GM21737 (cell line): Measurements from ENCODE around the gene TMEM106C.

ENCODE experiments used
- ATAC-seq: cut with Tn5 transposase; IDR thresholded peaks from one replicate; pipeline ENCODE4 v1.9.1; 2021; ENCODE audit warnings: mild to moderate bottlenecking, moderate library complexity; ENCODE audit not compliant: unreplicated experiment

The TMEM106C gene

DNA sequence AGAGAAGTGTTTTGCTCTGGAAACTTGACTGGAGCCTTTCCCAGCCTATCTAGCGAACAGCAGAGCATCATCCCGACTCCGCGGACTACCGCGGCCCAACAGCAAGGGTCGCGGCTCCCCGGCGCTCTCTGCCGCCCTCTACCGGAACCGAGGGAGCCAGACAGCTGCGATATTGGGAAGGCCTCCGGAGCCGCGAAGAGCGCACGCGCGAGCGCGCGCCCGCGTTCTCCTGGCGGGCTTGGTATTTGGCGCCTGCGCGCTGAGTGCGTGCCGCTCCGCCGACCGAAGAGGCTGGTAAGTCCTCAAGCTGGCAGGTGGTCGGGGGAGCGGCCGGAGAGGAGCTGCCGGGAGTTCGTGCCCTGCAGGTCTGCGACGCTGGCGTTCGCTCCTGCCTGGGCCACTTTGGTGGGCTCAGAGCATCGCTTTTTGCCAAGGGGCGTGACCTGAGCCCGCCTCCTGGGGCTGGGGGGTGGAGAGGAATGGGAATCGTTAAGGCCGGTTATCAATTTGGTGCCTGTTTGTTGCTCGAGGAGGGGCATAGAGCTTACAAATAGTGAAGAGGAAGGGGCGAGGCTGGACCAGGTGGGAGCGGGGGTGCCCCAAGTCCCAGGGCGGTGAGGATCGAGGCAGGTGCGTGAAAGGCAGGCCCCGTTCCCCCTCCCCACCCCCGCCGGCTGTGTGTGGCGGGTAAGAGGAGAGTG is at the start of gene TMEM106C:
TMEM106C (plus strand) TSS at position 257 of the 701 bp plus-strand sequence. CDS start 641 bp downstream, outside the sequence.
- ATAC-seq = peak; percentile 92

DNA sequence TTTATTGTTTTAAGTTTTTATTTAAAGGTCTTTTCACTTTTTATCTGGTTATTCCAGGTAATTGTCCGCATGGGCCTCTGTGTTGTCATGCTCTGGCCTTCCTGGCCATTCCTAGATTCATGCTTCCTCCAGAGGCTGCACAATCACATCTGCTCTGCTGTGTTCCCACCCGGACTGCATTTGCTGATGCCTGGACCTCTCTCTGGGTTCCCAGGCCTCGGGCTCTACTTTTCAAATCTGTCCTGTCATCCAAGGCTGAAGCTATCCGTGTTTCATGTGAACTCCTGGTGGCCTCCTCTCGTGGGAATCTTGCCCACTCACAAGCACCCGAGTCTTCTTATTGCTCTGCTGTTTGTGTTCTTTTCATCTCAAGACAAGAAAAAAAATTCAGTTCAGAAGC is 42.5 kb upstream of the TMEM106C start:
- ATAC-seq = no peak

DNA sequence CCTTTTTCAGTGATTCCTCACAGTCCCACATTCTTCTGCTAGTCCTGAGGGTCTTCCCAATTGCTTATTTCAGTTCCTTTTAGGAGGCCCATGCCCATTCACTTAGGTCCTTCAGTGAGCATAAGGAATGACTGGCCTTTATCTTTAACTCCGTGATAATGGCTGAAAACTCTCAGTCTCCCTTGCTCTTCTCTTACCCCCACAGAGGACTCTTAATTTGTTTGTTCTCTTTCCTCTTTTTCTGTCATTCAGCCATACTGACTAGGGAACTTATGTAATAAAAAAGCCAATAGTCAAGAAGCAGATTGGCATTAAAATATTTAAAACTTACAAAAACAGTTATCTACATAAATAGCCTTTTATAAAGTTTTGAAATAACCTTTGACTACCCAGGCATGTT is 41.5 kb upstream of the TMEM106C start:
- ATAC-seq = no peak

GRCh38 chr12:47927346-47927745 is 36.0 kb upstream of the TMEM106C start:
- no peak for ATAC-seq

GRCh38 chr12:47930634-47931033 is 32.8 kb upstream of the TMEM106C start:
- no peak for ATAC-seq

- no peak for ATAC-seq
Observed at GRCh38 chr12:47931187-47931586, 32.2 kb upstream of the TMEM106C start.

GRCh38 chr12:47935184-47935583 is 28.2 kb upstream of the TMEM106C start:
- no peak for ATAC-seq

GRCh38 chr12:47938093-47938492 is 25.3 kb upstream of the TMEM106C start:
- no peak for ATAC-seq

DNA sequence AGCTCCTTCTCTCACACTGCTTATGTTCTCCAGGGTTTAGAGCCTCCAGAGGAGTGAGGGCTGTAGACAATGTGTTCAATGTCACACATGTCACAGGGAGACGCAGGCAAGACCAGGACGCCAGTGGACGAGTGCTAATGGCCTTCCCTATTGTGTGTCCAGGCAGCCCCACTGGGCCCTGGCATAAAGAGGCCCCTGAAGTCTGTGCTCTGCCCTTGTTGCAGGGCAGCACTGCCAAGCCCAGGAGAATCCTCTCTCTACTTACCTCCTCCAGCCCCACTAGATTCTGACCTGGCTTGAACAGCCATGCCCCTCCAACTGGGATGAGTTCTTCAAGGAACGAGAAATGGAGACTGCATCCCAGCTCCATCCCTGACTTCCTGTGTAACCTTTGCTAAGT is 24.8 kb upstream of the TMEM106C start:
- no peak for ATAC-seq

DNA sequence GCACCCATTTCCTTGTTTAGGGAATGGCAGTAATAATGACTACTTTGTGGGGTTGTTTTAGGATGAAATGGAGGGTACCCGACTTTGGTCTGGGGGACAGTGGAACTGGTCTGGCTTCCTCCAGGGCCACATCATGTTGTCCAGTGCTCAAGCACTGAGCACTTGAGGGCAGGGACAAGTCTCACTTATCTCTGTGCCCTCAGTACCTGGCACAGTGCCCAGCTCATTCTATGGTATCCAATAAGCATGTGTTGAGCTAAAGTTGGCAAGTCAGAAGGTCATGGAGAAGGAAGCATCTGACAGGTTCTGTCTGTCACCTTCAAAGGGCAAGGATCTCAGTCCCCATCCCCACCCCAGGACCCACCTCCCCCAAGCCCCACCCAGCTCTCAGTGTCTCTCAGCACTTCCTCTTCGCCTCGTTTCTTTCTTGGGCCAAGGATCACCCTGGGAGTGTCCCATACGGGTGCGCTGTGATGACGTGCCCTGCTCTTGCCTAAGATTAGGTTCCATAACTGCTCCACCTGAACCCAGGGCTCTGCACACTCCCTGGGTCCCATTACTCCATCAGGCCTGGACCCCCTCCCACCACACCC is 24.3 kb upstream of the TMEM106C start:
- ATAC-seq = no peak

- no peak for ATAC-seq
Observed at GRCh38 chr12:47940773-47941474, 22.5 kb upstream of the TMEM106C start.

- ATAC-seq = no peak
Observed at GRCh38 chr12:47941475-47941780, 22.0 kb upstream of the TMEM106C start.

DNA sequence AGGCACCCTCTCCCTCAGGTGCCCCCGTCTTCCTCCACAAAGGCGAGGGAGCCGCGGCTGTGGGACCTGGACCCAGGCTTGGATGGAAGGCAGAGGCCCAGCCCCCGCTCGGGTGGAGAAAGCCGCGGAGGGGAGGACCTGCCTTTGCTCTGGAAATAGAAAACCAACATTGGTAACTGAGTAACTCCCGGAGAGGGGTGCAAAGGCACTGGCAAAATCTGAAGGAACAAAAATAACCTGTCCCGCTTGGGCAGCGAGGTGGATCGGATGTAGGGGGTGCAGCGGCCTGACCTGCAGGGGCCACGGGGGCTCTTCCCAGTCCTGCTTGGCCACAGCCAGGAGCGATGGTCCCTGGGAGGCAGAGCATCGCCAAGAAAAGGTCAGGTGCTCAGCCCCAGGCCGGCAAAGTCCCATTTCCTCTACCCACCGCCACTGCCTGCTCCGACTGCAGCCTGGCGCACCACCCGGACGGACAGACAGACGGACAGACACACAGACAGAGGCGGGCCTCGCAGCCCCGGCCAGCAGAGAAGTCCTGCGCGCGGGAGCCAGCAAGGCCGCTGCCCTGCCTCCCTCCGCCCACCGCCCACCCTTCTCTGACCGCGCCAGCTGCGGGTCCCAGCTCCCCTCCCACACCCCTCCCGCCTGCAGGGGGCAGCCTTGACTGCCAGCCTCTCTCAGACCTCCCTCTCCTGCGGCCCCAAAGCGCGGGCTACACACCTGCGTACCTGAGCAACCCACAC is 21.4 kb upstream of the TMEM106C start:
- no peak for ATAC-seq

- ATAC-seq = no peak
Observed at GRCh38 chr12:47942614-47943225, 20.7 kb upstream of the TMEM106C start.

- no peak for ATAC-seq
Observed at GRCh38 chr12:47943623-47944340, 19.6 kb upstream of the TMEM106C start.

GRCh38 chr12:47944685-47945340 is 18.6 kb upstream of the TMEM106C start:
- no peak for ATAC-seq

DNA sequence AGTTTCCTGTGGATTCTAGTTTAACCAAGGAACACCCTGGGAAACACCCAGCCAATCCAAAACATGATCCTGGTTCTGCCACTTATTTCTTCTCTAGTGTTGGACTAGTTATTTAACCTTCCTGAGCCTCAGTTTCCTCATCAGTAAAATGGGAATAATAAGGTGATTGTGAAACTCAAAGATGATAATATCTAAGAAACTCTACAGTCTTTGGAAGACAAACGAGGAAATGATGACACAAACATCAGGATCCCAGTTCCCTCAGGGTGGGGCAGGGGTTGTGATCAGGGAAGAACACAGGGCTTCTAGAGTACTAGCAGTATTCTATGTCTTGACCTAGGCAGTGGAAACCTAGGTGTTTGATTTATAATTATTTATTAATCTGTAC is 18.1 kb upstream of the TMEM106C start:
- no peak for ATAC-seq

- ATAC-seq = no peak
Observed at GRCh38 chr12:47946413-47947323, 16.7 kb upstream of the TMEM106C start.

GRCh38 chr12:47947341-47947740 is 16.1 kb upstream of the TMEM106C start:
- no peak for ATAC-seq
